ENCODE results near the gene SYTL2.

Gene SYTL2

DNA sequence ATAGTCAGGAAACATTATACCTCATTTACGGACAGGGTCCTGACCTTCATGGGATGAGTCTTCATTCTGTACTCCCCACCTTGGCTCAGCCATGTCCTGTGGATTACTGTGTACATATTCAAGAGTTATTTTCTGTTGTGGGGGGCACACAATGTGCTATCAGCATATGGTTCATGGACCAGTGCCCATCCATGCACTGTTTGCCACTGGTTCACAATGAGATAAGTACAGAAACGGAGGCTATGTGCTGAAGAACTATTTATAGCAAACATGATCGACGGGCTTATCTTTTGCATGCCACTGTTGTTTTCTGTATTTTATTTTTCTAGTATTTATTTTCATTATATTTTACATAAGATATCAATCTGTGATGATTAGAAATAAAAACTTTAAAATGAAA lies 68.6 kb downstream of the SYTL2 start:
- TF ChIP-seq, protein P1, sequence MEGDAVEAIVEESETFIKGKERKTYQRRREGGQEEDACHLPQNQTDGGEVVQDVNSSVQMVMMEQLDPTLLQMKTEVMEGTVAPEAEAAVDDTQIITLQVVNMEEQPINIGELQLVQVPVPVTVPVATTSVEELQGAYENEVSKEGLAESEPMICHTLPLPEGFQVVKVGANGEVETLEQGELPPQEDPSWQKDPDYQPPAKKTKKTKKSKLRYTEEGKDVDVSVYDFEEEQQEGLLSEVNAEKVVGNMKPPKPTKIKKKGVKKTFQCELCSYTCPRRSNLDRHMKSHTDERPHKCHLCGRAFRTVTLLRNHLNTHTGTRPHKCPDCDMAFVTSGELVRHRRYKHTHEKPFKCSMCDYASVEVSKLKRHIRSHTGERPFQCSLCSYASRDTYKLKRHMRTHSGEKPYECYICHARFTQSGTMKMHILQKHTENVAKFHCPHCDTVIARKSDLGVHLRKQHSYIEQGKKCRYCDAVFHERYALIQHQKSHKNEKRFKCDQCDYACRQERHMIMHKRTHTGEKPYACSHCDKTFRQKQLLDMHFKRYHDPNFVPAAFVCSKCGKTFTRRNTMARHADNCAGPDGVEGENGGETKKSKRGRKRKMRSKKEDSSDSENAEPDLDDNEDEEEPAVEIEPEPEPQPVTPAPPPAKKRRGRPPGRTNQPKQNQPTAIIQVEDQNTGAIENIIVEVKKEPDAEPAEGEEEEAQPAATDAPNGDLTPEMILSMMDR (IDR thresholded peaks at IDR 0.05; ENCODE audit: control insufficient read depth, insufficient read depth, low read depth, low read length, missing control alignments), result no peak
- no peak for DNase-seq (ENCODE audit: low read depth)

DNA sequence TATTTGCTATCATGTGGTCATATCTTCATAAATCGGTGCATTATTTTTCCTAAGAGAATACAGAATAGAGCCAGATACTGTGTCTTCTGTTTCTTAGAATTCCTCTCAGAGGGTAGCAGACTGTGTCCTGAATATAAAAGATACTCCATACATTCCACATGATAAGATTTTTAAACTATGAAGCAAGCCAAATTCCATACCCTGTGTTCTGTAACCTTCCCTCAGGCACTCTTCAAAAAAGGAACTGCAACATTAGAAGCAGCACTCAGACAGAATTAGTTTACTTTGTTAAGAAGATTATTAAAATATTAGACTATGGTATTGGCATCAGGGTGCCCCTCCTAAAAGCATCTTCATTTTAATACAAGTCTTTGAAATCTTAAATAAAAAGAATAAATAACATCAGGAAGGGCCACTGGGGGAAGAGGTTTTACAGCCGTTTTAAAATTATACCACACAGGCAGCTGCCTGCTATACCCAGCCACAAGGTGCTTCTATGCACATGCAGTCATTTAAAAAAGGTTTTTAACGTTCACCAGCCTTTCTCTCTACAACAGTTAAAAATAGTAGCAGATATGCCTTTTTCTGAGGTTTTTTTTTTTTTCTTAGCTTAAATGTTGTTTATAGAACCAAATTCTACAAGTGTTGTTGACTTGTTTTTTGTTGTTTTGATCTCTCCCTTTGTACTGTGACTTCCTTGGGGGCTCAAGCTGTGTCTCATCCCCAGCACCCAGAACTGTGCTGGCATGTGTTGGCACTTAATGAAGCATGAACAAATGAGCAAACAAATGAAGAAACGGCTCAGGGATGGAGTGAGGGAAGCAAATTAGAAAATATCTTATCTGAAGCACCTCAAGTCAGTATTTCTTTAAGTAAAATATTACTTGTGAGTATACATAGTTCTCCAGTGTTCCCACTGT lies 70.2 kb downstream of the SYTL2 start:
- no peak for DNase-seq (ENCODE audit: low read depth)
- H3K4me3 ChIP-seq (ENCODE audit: control insufficient read depth, low read depth, low read length), result no peak overlapping the region
- TF ChIP-seq, protein P1 (IDR thresholded peaks at IDR 0.05; ENCODE audit: control insufficient read depth, insufficient read depth, low read depth, low read length, missing control alignments), result no peak

More for the DNA sequence above, 68.6 kb downstream of the SYTL2 start:
- H3K4me3 ChIP-seq (ENCODE audit: control insufficient read depth, low read depth, low read length), result no peak overlapping the region

DNA sequence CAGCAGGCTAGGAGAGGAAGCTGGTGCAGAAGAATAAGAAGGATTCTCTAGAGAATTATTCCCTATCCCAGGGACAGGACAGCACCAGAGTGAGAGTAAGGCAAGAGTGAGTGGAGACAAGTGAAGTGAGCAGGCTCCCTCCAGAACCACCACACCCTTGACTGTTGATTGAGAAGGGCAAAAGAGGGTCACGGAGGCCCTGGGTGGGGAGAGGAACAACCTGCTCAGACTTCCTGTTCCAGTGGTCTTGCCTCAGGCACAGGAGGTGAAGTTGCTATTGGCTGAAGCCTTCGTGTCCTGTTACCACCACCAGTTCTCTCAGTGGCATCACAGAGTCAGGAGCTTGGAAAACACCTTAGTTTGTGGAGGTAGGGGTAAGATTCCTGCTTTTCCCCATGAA lies 73.2 kb downstream of the SYTL2 start:
- no peak overlapping the region for H3K4me3 ChIP-seq (ENCODE audit: control insufficient read depth, low read depth, low read length)
- no peak for DNase-seq (ENCODE audit: low read depth)
- TF ChIP-seq, protein P1 (IDR thresholded peaks at IDR 0.05; ENCODE audit: control insufficient read depth, insufficient read depth, low read depth, low read length, missing control alignments), result no peak

DNA sequence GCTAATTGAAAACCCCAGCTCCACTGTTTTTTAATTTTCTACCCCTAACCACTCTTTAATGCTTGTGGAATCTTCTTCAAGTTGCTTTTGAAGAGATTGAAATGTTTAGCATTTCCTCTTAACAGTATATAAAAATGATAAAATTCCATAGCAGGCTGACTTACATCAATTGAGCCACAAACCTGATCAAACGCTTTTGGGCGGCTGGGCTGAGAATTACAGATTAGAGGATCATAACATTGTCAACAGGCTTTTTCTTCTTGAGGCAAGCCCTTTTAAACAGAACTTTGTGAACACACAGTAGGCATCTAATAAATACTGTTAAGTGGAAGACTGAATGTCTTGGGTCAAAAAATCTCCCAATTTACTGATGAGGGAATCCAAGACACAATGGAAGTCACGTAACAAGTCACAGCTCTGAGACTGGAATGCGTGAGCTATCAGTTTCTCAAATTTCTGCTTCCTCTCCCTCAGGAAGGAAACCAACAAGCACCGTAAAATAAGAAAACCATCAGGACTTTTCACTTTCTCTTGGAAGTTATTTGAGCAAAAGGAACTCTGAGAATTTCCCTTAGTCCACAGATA lies 75.0 kb downstream of the SYTL2 start:
- H3K4me3 ChIP-seq (ENCODE audit: control insufficient read depth, low read depth, low read length), result no peak overlapping the region
- DNase-seq (ENCODE audit: low read depth), result no peak
- TF ChIP-seq, protein P1 (IDR thresholded peaks at IDR 0.05; ENCODE audit: control insufficient read depth, insufficient read depth, low read depth, low read length, missing control alignments), result no peak

DNA sequence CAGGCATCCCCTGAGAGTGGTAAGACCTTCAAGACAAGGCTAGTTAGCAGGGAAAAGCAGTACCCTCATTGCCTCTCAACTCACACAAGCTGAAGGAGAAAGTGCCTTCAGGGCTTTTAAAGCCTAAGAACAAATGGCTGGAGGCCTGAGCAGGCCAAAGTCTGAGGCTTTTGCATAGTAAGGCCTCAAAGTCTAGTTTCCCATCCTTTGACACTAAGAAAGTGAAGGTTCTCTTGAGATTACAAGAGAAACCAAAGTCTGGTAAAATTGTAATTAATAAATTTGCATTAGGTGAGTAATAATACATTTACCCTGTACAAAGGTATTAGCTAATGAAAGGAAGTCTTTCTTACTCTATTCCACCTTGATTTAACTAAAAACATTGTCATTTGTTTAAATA lies 78.0 kb downstream of the SYTL2 start:
- H3K4me3 ChIP-seq (ENCODE audit: control insufficient read depth, low read depth, low read length), result no peak overlapping the region
- TF ChIP-seq, protein P1 (IDR thresholded peaks at IDR 0.05; ENCODE audit: control insufficient read depth, insufficient read depth, low read depth, low read length, missing control alignments), result no peak
- DNase-seq (ENCODE audit: low read depth), result no peak

DNA sequence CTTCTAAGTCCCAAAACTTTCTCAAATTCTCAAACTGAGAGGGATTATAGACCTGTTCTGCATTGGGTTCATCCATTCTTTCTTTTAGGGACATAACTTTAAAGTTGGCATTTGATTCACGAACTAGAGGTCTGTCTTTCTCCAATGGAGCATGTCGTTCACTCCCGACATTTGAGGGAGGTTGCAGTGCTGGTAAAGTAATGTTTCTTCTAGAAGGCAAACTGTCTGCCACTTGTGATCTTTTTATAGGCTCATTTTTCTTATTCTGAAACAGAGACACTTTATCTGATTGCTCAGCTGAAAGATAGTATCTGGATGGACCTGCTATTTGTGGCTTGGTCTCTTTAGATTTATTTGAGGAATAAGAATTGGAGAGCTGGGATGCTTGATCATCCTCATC lies 84.6 kb downstream of the SYTL2 start:
- no peak for DNase-seq (ENCODE audit: low read depth)
- TF ChIP-seq, protein P1 (IDR thresholded peaks at IDR 0.05; ENCODE audit: control insufficient read depth, insufficient read depth, low read depth, low read length, missing control alignments), result no peak
- no peak overlapping the region for H3K4me3 ChIP-seq (ENCODE audit: control insufficient read depth, low read depth, low read length)
